HepG2 (cell line): ENCODE data around the gene ACSM6. TPM values are rescaled to one million over a fixed set of nuclear protein-coding genes. Genes with fewer than 3 reads are reported as not detected.

Source experiments
- ATAC-seq: fragments of 200-7000 bp; cut with Tn5 transposase; 3 replicates; pipeline ENCODE4 v1.9.1; 2020; ENCODE audit warnings: mild to moderate bottlenecking, moderate library complexity
- BruUV-seq: library from RNA; stranded (reverse); fragments of 400-500 nt; replicated peaks from 2 replicates; lab custom pipeline; 2021; lab: Mats Ljungman, UMichigan
- CTCF ChIA-PET: fragments of 300-600 bp; formaldehyde crosslinking; extraction: SDS; loops from one replicate; lab custom pipeline; 2021; ENCODE audit warnings: low total read pairs, inconsistent platforms, low intra/inter-chr PET ratio; lab: Yijun Ruan, JAX
- POLR2A ChIA-PET: fragments of 350-600 bp; sonication (Branson Sonifier 250); formaldehyde crosslinking; loops from one replicate; lab custom pipeline; 2020; ENCODE audit warnings: antibody characterized with exemption, inconsistent platforms; lab: Yijun Ruan, JAX
- DNase-seq: peaks from one replicate; pipeline ENCODE4 v3.0.0-alpha.2; 2015; ENCODE audit warnings: low spot score
- FAIRE-seq: peaks from 3 replicates; lab custom pipeline; 2011; peaks lifted over from hg19 to GRCh38; lab: Jason Lieb, UNC
- H2AFZ ChIP-seq: one replicate; pipeline ENCODE4 v1.6.1; 2011; ENCODE audit warnings: low read length, inconsistent platforms
- H3K27ac ChIP-seq: fragments of 300-600 bp; 3 replicates; pipeline ENCODE4 v1.8.0; 2011; ENCODE audit warnings: mixed run types, mild to moderate bottlenecking, mixed read lengths, low read length, inconsistent platforms; ENCODE audit not compliant: insufficient read depth; ENCODE audit errors: extremely low read length
- H3K27me3 ChIP-seq, 2 experiments: fragments of 200-600 bp in 1 of 2; 2 replicates in 1 of 2; 3 replicates in 1 of 2; pipeline versions ENCODE4 v1.6.0 to v1.8.0; 2011; ENCODE audit warnings: low read length in 2 of 2, mild to moderate bottlenecking in 2 of 2, moderate library complexity in 2 of 2, inconsistent platforms in 1 of 2; ENCODE audit not compliant: insufficient read depth in 2 of 2, control insufficient read depth in 1 of 2
- H3K36me3 ChIP-seq, 2 experiments: fragments of 200-600 bp in 1 of 2; replicated peaks in 1 of 2; 2 replicates in 1 of 2; 3 replicates in 1 of 2; pipeline versions ENCODE4 v1.5.1 to v1.8.0; 2011; ENCODE audit warnings: low read length in 2 of 2, inconsistent platforms in 1 of 2; ENCODE audit not compliant: insufficient read depth in 2 of 2, control insufficient read depth in 1 of 2
- H3K4me1 ChIP-seq: 2 replicates; pipeline ENCODE4 v1.5.1; 2012; ENCODE audit warnings: low read length, inconsistent platforms; ENCODE audit not compliant: insufficient read depth
- H3K4me2 ChIP-seq: 2 replicates; pipeline ENCODE4 v1.6.0; 2011; ENCODE audit warnings: low read depth, low read length, inconsistent platforms
- H3K4me3 ChIP-seq, 3 experiments: fragments of 200-600 bp in 1 of 3; sonication (generic), shearing (Covaris generic) in 1 of 3; replicated peaks in 1 of 3; 2 replicates each; pipeline ENCODE4 v1.5.1; 2011 to 2016; ENCODE audit warnings: low read length in 3 of 3, inconsistent platforms in 2 of 3, low read depth in 2 of 3, mild to moderate bottlenecking in 2 of 3, control low read depth in 1 of 3, mixed read lengths in 1 of 3; ENCODE audit not compliant: insufficient read depth in 1 of 3
- H3K79me2 ChIP-seq: one replicate; pipeline ENCODE4 v1.6.1; 2011; ENCODE audit warnings: low read length, inconsistent platforms; ENCODE audit not compliant: insufficient read depth
- H3K9ac ChIP-seq: 2 replicates; pipeline ENCODE4 v1.6.0; 2011; ENCODE audit warnings: mild to moderate bottlenecking, low read depth, low read length, inconsistent platforms; ENCODE audit not compliant: insufficient read depth
- H3K9me3 ChIP-seq: 2 replicates; pipeline ENCODE4 v1.5.1; 2012; ENCODE audit warnings: mild to moderate bottlenecking, low read length
- H4K20me1 ChIP-seq: 2 replicates; pipeline ENCODE4 v1.6.0; 2011; ENCODE audit warnings: inconsistent platforms, mild to moderate bottlenecking, low read length, moderate library complexity; ENCODE audit not compliant: insufficient read depth
- BCL3 ChIP-seq: sonication (generic); formaldehyde crosslinking; IDR thresholded peaks from 2 replicates; pipeline ENCODE4 v1.5.1; 2020; ENCODE audit warnings: mild to moderate bottlenecking, missing genetic modification reagents, moderate library complexity
- GATAD2A ChIP-seq: IDR thresholded peaks from 2 replicates; pipeline ENCODE4 v1.6.1; 2016
- XBP1 ChIP-seq: sonication (generic); formaldehyde crosslinking; IDR thresholded peaks from 2 replicates; pipeline ENCODE4 v1.5.0; 2020; ENCODE audit warnings: missing genetic modification reagents
- ZBTB20 ChIP-seq: sonication (generic); formaldehyde crosslinking; IDR thresholded peaks from 2 replicates; pipeline ENCODE4 v1.8.1; 2023; ENCODE audit warnings: missing genetic modification reagents, low read depth, mild to moderate bottlenecking, borderline replicate concordance
- ZIK1 ChIP-seq: sonication (generic); formaldehyde crosslinking; IDR thresholded peaks from 2 replicates; pipeline ENCODE4 v1.5.0; 2020; ENCODE audit warnings: mild to moderate bottlenecking, low read depth, missing genetic modification reagents, borderline replicate concordance
- ZNF251 ChIP-seq: sonication (generic); formaldehyde crosslinking; IDR thresholded peaks from 2 replicates; pipeline ENCODE4 v1.9.0; 2021; ENCODE audit warnings: mild to moderate bottlenecking, missing genetic modification reagents
- ZNF672 ChIP-seq: sonication (generic); formaldehyde crosslinking; IDR thresholded peaks from 2 replicates; pipeline ENCODE4 v1.8.1; 2022; ENCODE audit warnings: missing genetic modification reagents
- WGBS: methylation state at CpG from one replicate; pipeline ENCODE4 v1.1.6; 2017; ENCODE audit warnings: low lambda C conversion rate; 5-methylcytosine and 5-hydroxymethylcytosine counted together
- in situ Hi-C: cut with HindIII; loops from 2 replicates; pipeline ENCODE4 v1.10.0; 2017; ENCODE audit warnings: low pct_unique_long_range_greater_than_20kb; ENCODE audit not compliant: extremely low pct_ligation_motif_present
- intact Hi-C: fragments of 100-400 bp; cut with micrococcal nuclease; formaldehyde crosslinking; loops from one replicate; pipeline ENCODE4 v1.10.0; 2022; ENCODE audit not compliant: unreplicated experiment
- polyA plus RNA-seq, 8 experiments: library from polyadenylated mRNA; depleted of rRNA in 3 of 8; stranded (reverse) in 7 of 8; unstranded in 1 of 8; fragments of >200 nt; fragmentation: Illumina TruSeq in 4 of 8; extraction: Trizol in 4 of 8; gene quantifications; 2 replicates each; pipeline versions ENCODE4 v1.2.1 to v1.2.3, GENCODE V29; 2011 to 2016; ENCODE audit warnings: low read depth in 4 of 8, missing spikeins in 1 of 8, mixed read lengths in 1 of 8; ENCODE audit not compliant: insufficient read depth in 1 of 8
- total RNA-seq, 5 experiments: library from RNA; depleted of rRNA; stranded (reverse); fragments of >200 nt; fragmentation: Illumina TruSeq; extraction: Trizol; gene quantifications; 2 replicates each; pipeline ENCODE4 v1.2.3, GENCODE V29; 2016; ENCODE audit warnings: low read depth in 1 of 5
- TF ChIP-seq, protein P1 (sequence below): sonication (generic); formaldehyde crosslinking; IDR thresholded peaks from 2 replicates; pipeline ENCODE4 v1.4.0; 2020; ENCODE audit warnings: mild to moderate bottlenecking, missing genetic modification reagents
- TF ChIP-seq, protein P2 (sequence below): sonication (generic); formaldehyde crosslinking; IDR thresholded peaks from 2 replicates; pipeline ENCODE4 v1.8.1; 2023; ENCODE audit warnings: mild to moderate bottlenecking, missing genetic modification reagents

Gene ACSM6
- total and polyA plus RNA-seq, 2 of the 13 experiments (the other 11 are each of a cell fraction or from before 2014, with no cell fraction given), result not detected

GRCh38 chr10:95243318-95243617, 49.2 kb downstream of the ACSM6 start:
- H3K9ac ChIP-seq, result no peak overlapping the region
- H2AFZ ChIP-seq, result no peak overlapping the region
- H4K20me1 ChIP-seq, result 0 out of 2 replicates have a peak, but pooled peaks cover 6% of the 10 kb centered on the region
- WGBS, result 93% methylated on average over 3 of the region's 3 CpGs
- in situ Hi-C loops, result loop anchor here (5.0 to 25.0 kb wide), 2 partner anchors 111 to 606 kb away; no protein-coding TSS in a partner anchor
- no peak overlapping the region for H3K27ac ChIP-seq
- intact Hi-C loops, result loop anchor here (1.0 kb wide), 2 partner anchors 35 to 110 kb away; no protein-coding TSS in a partner anchor
- H3K79me2 ChIP-seq, result no peaks in the 10 kb centered on the region
- no peaks in the 10 kb centered on the region for H3K9me3 ChIP-seq
- H3K4me2 ChIP-seq, result no peak overlapping the region
- H3K36me3 ChIP-seq, result peaks cover 35 to 80% of the 10 kb centered on the region in 2 experiments
- ChIA-PET POLR2A (no interaction called here), CTCF (interaction anchor here (1.2 to 2.2 kb wide), 2 partner anchors 108 to 110 kb away, joined by 3 to 34 read pairs; no protein-coding TSS in a partner anchor)
- FAIRE-seq (no peak), DNase-seq (no peak), ATAC-seq (no peak)
- peaks cover 19% of the 10 kb centered on the region for H3K4me1 ChIP-seq
- no TSS peak for BruUV-seq
- TF ChIP-seq ZIK1 (CRISPR knock-in tag) (no peak), ZNF672 (no peak), BCL3 (no peak), GATAD2A (CRISPR knock-in tag) (no peak), ZBTB20 (CRISPR knock-in tag) (no peak), ZNF251 (CRISPR knock-in tag) (no peak), XBP1 (CRISPR knock-in tag) (no peak)
- TF ChIP-seq, protein P1, sequence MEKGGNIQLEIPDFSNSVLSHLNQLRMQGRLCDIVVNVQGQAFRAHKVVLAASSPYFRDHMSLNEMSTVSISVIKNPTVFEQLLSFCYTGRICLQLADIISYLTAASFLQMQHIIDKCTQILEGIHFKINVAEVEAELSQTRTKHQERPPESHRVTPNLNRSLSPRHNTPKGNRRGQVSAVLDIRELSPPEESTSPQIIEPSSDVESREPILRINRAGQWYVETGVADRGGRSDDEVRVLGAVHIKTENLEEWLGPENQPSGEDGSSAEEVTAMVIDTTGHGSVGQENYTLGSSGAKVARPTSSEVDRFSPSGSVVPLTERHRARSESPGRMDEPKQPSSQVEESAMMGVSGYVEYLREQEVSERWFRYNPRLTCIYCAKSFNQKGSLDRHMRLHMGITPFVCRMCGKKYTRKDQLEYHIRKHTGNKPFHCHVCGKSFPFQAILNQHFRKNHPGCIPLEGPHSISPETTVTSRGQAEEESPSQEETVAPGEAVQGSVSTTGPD (CRISPR knock-in tag), result no peak
- TF ChIP-seq, protein P2, sequence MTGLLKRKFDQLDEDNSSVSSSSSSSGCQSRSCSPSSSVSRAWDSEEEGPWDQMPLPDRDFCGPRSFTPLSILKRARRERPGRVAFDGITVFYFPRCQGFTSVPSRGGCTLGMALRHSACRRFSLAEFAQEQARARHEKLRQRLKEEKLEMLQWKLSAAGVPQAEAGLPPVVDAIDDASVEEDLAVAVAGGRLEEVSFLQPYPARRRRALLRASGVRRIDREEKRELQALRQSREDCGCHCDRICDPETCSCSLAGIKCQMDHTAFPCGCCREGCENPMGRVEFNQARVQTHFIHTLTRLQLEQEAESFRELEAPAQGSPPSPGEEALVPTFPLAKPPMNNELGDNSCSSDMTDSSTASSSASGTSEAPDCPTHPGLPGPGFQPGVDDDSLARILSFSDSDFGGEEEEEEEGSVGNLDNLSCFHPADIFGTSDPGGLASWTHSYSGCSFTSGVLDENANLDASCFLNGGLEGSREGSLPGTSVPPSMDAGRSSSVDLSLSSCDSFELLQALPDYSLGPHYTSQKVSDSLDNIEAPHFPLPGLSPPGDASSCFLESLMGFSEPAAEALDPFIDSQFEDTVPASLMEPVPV, result no peak
- no peak overlapping the region for H3K4me3 ChIP-seq
- no peaks in the 10 kb centered on the region for H3K27me3 ChIP-seq
